Stimulated activated naive CD8-positive, alpha-beta T cell treated with anti-CD3 and anti-CD28 coated beads, Interleukin-15, amount 100 ng/mL, for 72 hours (primary cell): ENCODE data around the gene DOCK2.
"Not testable (repeated sequence)": the region's sequence is repeated elsewhere in the genome, so short reads cannot be mapped to it uniquely, and the experiment has no call there.

ENCODE experiments used
- ATAC-seq: fragments of 150-1000 bp; cut with Tn5 transposase; 2 replicates; pipeline ENCODE4 v1.10.0; 2021; ENCODE audit warnings: mild to moderate bottlenecking, moderate library complexity
- DNase-seq, 2 donors: peaks; one replicate each; pipeline ENCODE4 v3.0.0; 2021 to 2022
- H3K27ac Mint-ChIP-seq, 2 donors: one replicate each; pipeline ENCODE4 v1.8.0; 2022; ENCODE audit warnings: mild to moderate bottlenecking in 2 of 2, mixed read lengths in 2 of 2, moderate library complexity in 2 of 2
- H3K27me3 Mint-ChIP-seq: one replicate; pipeline ENCODE4 v1.8.0; 2022; ENCODE audit warnings: mixed read lengths
- H3K4me1 Mint-ChIP-seq: one replicate; pipeline ENCODE4 v1.8.0; 2022; ENCODE audit warnings: mild to moderate bottlenecking, mixed read lengths
- H3K4me3 Mint-ChIP-seq, 2 donors: one replicate each; pipeline ENCODE4 v1.8.0; 2022; ENCODE audit warnings: mild to moderate bottlenecking in 2 of 2, mixed read lengths in 2 of 2, moderate library complexity in 1 of 2
- H3K9me3 Mint-ChIP-seq, 2 donors: one replicate each; pipeline ENCODE4 v1.8.0; 2022; ENCODE audit warnings: mixed read lengths in 2 of 2

Gene DOCK2

DNA sequence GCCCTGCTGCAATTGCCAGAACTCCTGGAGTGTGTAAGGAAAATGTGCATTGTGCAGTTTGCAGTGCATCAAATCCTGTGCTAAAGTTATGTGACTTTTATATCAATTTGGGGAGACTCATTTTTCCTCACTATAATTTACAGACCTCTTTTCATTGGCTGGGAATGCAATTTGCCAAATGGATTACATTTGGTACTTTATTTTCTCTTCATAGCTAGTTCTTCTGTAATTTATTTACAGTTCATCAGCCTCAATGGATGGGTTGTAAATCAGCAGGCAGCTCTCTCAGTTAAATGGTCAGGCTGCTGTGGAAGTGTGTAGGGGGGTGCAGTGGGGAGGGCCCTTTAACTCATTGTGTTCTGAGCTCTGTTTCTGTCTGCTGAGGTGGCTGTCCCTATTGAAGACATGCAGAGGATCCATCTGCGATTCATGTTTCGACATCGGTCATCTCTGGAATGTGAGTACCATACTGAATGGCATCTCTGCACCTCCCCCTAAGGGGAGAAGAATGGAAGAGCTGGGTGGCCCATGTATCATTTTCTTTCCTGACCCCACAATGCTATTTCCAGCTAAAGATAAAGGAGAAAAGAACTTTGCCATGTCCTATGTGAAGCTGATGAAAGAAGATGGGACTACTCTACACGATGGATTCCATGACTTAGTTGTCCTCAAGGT lies 74.6 kb downstream of the DOCK2 start:
- no peak for ATAC-seq
- no peaks in the 10 kb centered on the region for H3K27me3 Mint-ChIP-seq
- H3K27ac Mint-ChIP-seq, result peak overlapping the region in 1 of 2 donors; percentile 54
- DNase-seq, result no peak
- H3K9me3 Mint-ChIP-seq, result no peaks in the 10 kb centered on the region
- H3K4me3 Mint-ChIP-seq, result no peak overlapping the region
- no peaks in the 10 kb centered on the region for H3K4me1 Mint-ChIP-seq

DNA sequence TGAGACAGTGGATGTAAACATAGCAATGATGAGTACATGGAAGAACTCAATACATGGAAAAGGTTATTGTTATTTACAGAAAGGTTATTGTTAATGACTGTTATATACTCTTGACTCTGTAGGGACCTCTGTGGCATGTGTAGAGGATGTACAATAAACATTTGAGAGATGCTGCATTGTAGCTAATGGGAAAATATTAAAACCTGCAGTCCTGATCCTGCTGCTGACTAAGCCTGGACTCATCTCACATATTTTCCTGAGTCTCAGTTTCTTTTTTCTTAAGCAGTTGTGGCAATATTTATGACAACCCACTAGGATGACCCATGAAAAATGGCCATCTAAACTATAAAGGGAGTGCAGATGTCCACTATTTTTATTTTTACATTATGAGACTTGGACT lies 75.4 kb downstream of the DOCK2 start:
- Mint-ChIP-seq H3K27me3 (no peaks in the 10 kb centered on the region), H3K27ac (no peak overlapping the region), H3K4me1 (no peaks in the 10 kb centered on the region), H3K4me3 (no peak overlapping the region), H3K9me3 (no peaks in the 10 kb centered on the region)
- ATAC-seq (no peak), DNase-seq (no peak)

DNA sequence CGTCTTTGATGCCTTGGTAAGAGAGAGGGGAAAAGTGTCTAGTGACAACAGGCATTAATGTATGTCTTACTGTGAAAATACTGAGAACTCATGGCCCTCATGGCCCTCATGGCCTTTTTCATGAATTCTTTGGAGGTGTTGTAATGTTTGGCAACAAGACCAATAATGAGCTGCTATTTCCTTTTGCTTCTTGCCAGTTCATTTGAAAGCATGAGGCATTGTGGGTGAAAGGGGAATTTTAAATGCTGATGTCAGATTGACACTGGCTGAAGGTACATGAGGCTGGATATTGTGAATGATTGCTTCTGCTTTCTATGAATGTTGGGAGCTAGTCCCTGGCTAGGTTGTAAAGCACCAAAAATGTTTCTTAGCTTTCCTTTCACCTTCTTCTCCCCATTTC lies 79.2 kb downstream of the DOCK2 start:
- H3K4me1 Mint-ChIP-seq, result no peaks in the 10 kb centered on the region
- no peak overlapping the region for H3K4me3 Mint-ChIP-seq
- DNase-seq (no peak), ATAC-seq (peak; percentile 73)
- H3K27me3 Mint-ChIP-seq, result no peaks in the 10 kb centered on the region
- peaks cover 0 to 5% of the 10 kb centered on the region in 2 donors for H3K9me3 Mint-ChIP-seq
- peak overlapping the region in 1 of 2 donors; percentile 54 for H3K27ac Mint-ChIP-seq

DNA sequence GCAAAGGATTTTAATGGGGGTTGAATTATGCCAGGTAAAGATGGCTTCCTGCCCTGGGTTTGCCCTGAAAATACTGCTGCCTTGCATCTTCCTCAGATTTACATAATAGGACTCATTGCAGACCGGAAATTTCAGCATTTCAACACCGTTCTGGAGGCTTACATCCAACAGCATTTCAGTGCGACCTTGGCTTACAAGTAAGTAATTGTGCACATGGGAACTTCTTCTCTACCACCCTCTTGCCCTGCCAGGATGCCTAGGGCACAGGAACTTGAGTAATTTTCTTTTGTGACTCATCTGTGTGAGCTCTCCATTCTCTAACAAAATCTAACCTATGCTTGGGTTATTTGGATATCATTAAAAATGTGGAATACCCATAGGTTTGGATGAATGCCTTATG lies 80.2 kb downstream of the DOCK2 start:
- Mint-ChIP-seq H3K9me3 (peaks cover 0 to 5% of the 10 kb centered on the region in 2 donors), H3K4me3 (no peak overlapping the region), H3K27ac (peak overlapping the region; percentile 72 to 92), H3K4me1 (no peaks in the 10 kb centered on the region), H3K27me3 (no peaks in the 10 kb centered on the region)
- ATAC-seq, result no peak
- no peak for DNase-seq

DNA sequence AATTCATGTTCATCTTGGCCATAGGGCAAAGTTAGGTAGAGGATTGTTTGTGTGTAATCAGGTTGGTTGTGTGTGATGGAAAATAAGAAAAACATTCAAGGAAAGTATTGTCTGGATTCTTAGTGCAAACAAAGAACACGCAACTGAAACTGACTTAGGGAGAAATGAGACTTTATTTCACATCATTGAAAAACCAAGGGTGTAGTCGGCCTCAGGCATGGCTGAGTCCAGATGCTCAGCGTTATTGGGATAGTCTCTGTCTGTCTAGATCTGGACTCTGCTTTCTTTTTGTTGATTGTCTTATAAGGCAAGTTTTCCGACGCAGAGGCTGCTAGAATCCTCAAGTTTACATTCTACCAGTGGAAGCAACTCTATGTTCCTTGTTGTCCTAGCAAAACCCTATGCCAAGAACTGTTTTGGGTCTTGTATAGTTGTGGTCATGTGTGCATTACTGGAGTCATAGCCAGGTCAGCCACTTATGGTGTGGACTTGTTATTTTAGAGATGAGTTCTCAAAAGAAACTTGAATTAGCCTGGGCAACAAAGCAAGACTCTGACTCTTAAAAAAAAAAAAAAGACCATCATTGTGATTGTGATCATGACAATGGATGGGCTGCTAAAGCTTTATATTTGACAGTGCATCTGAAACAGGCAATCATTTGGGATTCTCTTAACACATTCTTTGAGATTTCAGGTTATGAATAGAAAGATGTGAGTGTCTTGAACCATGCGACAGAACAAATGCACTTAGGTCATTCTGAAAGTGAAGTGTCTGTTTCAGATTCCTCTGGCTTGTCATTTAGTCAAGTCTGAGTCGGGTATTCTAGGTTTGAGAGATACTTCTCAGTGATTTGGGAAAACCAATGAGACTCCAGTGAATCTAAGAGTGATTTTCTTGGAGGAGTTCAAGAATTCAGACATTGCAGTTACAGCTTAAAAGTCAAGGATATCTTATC lies 82.6 kb downstream of the DOCK2 start:
- H3K4me1 Mint-ChIP-seq, result no peaks in the 10 kb centered on the region
- H3K9me3 Mint-ChIP-seq, result peaks cover 0 to 5% of the 10 kb centered on the region in 2 donors
- DNase-seq (no peak), ATAC-seq (no peak)
- no peak overlapping the region for H3K4me3 Mint-ChIP-seq
- no peaks in the 10 kb centered on the region for H3K27me3 Mint-ChIP-seq
- H3K27ac Mint-ChIP-seq, result peak overlapping the region in 1 of 2 donors; percentile 23

DNA sequence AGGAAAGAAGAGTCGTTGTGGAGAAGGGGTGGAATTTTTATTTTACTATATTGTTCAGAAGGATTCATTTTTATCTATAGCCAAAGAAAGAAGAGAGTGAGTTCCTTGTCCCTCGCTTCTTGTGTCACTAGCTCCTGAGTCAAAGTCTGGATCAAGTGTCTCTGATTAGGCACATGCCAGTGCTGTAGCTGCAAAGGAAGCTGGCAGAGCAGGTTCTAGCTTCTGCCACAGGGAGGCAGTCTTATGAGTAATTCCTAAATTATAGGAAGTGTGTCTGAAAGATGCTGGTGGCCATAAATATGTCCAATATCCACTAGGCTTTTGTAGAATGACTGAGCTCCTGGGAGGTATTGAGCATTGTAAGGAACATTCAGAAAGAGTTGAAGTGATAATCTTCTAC lies 84.7 kb downstream of the DOCK2 start:
- ATAC-seq (no peak), DNase-seq (no peak)
- Mint-ChIP-seq H3K27me3 (no peaks in the 10 kb centered on the region), H3K9me3 (peaks cover 0 to 5% of the 10 kb centered on the region in 2 donors), H3K4me1 (no peaks in the 10 kb centered on the region), H3K27ac (no peak overlapping the region), H3K4me3 (no peak overlapping the region)

DNA sequence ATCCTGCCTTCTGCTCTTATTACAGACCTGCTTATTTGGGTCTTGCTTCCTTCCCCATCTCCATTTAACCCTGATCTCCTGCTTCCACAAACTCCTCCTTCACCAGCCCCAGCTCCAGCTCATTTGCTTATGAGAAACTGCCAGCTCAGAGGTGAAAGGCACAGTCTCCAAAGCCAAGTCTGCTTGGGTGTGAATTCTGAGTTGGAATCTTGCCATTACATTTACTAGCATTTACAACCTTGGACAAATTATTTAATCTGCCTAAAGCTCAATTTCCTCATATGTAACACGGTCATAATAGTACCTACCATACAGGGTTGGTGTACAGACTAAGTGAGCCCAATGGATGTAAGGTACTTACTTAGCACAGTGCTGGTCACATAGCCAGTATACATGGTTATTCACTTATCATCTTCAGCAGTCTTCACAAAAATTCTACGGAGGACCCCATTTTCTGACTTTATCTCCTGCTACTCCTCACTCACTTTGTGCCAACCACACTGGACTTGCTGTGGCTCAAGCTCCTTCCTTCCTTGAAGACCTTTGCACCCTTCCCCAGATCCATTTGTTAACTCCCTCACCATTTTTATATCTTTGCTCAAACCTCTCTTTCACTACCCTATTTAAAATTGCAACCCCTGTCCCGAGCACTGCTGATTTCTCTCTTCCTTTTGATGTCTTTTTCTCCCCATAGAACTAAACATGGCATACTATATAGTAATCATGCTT lies 86.2 kb downstream of the DOCK2 start:
- ATAC-seq, result no peak
- Mint-ChIP-seq H3K9me3 (peaks cover 0 to 5% of the 10 kb centered on the region in 2 donors), H3K4me1 (no peaks in the 10 kb centered on the region), H3K4me3 (no peak overlapping the region), H3K27me3 (no peaks in the 10 kb centered on the region), H3K27ac (no peak overlapping the region)
- no peak for DNase-seq

DNA sequence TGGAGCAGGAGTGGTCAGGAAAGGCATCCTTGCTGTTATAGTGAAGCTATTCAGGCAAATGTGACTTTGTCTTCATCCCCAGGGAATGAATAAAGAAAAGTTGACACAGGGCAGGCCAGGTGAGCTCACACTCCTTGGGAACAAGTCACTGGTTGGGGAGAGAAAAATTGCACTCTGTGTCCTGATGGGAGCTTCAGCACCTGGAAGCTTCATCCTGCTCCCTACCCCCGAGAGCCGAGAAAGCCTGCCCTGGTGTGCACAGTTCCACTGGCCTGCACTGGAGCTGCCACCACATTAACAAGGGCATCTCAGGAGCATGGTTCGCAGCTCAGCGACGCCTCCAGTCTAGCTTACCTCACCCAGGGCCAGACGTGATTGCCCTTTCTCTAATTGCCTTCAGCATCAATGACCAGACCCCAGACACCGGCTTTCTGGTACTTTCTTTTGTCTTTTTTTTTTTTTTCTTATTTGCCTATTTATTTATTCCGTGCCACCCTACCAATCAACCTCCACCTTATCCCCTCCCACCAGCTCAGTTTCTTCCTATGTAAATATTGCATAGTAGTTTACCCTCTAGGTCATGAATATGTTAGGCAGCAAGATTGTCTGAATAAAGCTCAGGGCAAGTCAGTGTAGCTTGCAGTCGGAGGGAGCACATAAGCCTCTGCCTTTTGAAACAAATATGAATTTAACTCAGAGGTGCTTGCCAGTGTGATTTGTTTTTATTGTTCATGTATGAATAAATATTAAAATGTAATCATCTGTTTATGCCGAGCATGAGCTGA lies 87.4 kb downstream of the DOCK2 start:
- Mint-ChIP-seq H3K4me3 (no peak overlapping the region), H3K4me1 (no peaks in the 10 kb centered on the region), H3K9me3 (peaks cover 0 to 5% of the 10 kb centered on the region in 2 donors), H3K27me3 (no peaks in the 10 kb centered on the region), H3K27ac (no peak overlapping the region)
- ATAC-seq (no peak), DNase-seq (no peak)

DNA sequence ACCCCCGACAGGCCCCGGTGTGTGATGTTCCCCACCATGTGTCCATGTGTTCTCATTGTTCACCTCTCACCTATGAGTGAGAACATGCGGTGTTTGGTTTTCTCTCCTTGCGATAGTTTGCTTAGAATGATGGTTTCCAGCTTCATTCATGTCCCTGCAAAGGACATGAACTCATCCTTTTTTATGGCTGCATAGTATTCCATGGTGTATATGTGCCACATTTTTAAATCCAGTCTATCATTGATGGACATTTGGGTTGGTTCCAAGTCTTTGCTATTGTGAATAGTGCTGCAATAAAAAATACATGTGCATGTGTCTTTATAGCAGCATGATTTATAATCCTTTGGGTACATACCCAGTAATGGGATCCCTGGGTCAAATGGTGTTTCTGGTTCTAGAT lies 88.6 kb downstream of the DOCK2 start:
- not testable (repeated sequence) for H3K4me3 Mint-ChIP-seq, H3K27ac Mint-ChIP-seq, ATAC-seq, H3K27me3 Mint-ChIP-seq, DNase-seq, H3K9me3 Mint-ChIP-seq, H3K4me1 Mint-ChIP-seq

DNA sequence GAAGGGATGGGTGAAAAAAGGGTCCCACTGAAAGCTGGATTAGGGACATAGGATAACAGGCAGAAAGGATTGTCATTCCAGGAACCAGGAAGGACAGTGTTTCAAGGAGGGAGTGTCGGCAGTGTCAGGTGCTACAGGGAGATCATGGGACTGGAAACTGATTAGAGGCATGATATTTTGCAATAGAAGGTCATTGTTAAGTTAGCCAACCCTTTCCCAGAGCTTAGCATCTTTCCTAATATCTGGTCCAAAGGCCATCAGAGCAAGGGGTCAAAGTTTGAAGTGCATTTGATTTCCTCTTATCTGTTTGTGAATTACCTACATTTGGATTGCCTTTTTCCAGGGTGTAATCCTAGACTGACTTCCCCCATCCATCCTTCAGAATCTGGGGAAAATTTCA lies 91.3 kb downstream of the DOCK2 start:
- H3K27me3 Mint-ChIP-seq, result no peaks in the 10 kb centered on the region
- H3K9me3 Mint-ChIP-seq, result no peaks in the 10 kb centered on the region
- DNase-seq (no peak), ATAC-seq (no peak)
- no peak overlapping the region for H3K27ac Mint-ChIP-seq
- no peak overlapping the region for H3K4me3 Mint-ChIP-seq
- H3K4me1 Mint-ChIP-seq, result no peaks in the 10 kb centered on the region

DNA sequence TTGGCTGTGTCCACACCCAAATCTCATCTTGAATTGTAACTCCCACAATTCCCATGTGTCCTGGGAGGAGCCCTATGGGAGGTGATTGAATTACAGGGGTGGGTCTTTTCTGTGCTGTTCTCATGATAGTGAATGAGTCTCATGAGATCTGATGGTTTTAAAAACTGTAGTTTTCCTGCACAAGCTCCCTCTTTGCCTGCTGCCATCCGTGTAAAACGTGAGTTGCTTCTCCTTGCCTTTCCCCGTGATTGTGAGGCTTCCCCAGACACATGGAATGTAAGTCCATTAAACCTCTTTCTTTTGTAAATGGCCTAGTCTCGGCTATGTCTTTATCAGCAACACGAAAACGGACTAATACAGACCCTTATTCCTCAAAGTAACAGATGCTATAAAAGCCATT lies 94.1 kb downstream of the DOCK2 start:
- H3K4me3 Mint-ChIP-seq, result no peak overlapping the region
- H3K4me1 Mint-ChIP-seq, result no peaks in the 10 kb centered on the region
- H3K27ac Mint-ChIP-seq, result no peak overlapping the region
- ATAC-seq, result no peak
- DNase-seq, result no peak
- H3K27me3 Mint-ChIP-seq, result no peaks in the 10 kb centered on the region
- no peaks in the 10 kb centered on the region for H3K9me3 Mint-ChIP-seq

DNA sequence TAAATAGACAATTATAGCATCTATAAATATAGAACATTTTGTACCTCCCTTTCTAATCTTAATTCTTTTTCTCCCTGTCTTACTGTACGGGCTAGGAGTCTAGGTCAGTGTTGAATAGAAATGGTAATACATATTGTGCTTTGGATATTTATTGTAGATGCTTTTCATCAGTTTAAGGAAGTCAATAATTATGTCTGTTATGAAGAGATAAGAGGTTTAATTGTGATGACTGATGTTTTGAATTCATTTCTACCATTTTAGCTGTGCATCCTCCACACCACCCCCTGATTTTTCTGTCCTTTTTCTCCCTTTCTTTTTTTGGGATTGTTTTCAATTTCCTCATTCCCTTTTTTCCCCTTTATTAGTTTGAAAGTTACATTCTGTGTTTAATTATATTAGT lies 95.8 kb downstream of the DOCK2 start:
- no peak for ATAC-seq
- H3K4me1 Mint-ChIP-seq, result no peaks in the 10 kb centered on the region
- peak overlapping the region in 1 of 2 donors; percentile 13 for H3K27ac Mint-ChIP-seq
- H3K27me3 Mint-ChIP-seq, result no peaks in the 10 kb centered on the region
- no peaks in the 10 kb centered on the region for H3K9me3 Mint-ChIP-seq
- H3K4me3 Mint-ChIP-seq, result no peak overlapping the region
- no peak for DNase-seq

DNA sequence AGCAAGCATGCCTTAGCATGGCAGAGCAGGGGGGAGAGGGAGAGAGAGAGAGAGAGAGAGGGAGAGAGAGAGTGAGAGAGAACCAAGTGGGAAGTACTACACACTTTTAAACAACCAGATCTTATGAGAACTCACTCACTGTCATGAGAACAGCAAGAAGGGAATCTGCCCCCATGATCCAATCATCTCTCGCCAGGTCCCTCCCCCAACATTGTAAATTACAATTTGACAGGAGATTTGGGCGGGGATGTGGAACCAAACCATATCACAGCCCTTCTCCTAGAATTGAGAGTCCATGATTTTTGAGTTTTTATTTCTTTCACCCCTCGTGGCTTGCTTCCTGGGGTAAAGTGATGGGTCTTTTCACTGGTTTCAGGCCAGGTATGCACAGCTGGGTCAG lies 98.8 kb downstream of the DOCK2 start:
- Mint-ChIP-seq H3K27me3 (no peaks in the 10 kb centered on the region), H3K27ac (no peak overlapping the region), H3K4me3 (no peak overlapping the region), H3K9me3 (no peaks in the 10 kb centered on the region), H3K4me1 (no peaks in the 10 kb centered on the region)
- ATAC-seq (no peak), DNase-seq (no peak)

DNA sequence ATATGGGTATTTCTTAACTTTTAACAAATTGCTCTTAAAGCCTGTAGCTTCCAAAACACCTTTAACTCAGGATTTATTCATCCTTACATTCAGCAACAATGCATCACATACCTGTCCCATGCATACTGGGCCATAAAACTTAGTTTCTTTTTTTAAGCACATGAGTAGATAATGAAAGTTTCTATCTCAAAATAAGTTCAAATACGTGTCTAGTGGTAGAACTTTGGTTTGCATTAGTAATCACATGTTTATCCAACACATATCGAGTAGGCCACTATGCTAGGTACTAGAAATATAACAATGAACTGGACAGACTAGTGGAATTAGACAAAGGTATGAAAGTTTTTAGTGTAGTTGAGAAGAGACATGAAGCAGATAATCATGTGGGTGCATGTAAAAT lies 99.6 kb downstream of the DOCK2 start:
- no peaks in the 10 kb centered on the region for H3K4me1 Mint-ChIP-seq
- H3K9me3 Mint-ChIP-seq, result no peaks in the 10 kb centered on the region
- DNase-seq, result no peak
- no peak for ATAC-seq
- no peaks in the 10 kb centered on the region for H3K27me3 Mint-ChIP-seq
- no peak overlapping the region for H3K27ac Mint-ChIP-seq
- H3K4me3 Mint-ChIP-seq, result no peak overlapping the region

DNA sequence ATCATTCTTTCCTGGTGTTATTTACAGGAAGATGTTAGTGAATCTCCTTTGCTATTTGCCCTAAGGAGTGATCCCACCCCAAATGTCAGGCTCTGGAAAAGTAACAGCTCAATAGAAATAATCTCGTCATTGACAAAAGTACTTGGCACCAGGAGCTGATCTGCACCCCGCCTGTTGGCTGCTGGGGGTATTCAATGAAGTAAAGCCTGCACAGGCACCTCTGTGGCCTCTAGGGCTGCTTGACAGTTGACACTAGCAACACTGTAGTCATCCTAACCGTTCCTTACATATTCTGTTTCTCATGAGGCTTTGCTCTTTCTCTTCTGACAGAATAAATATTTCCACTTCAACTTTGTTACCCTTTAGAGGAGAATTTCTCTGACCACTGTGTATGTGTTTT lies 103.4 kb downstream of the DOCK2 start:
- no peak for ATAC-seq

More for the DNA sequence above, 103.4 kb downstream of the DOCK2 start:
- H3K27ac Mint-ChIP-seq, result no peak overlapping the region
- peaks cover 10% of the 10 kb centered on the region for H3K4me1 Mint-ChIP-seq
- H3K27me3 Mint-ChIP-seq, result no peaks in the 10 kb centered on the region
- no peak for DNase-seq
- no peak overlapping the region for H3K4me3 Mint-ChIP-seq
- no peaks in the 10 kb centered on the region for H3K9me3 Mint-ChIP-seq
